Nephron progenitor cell (in vitro differentiated cells): ENCODE data around the gene ADAM10.

Experiments used
- DNase-seq: peaks from one replicate; pipeline ENCODE4 v3.0.0; 2021
- H3K27ac Mint-ChIP-seq: 2 replicates; pipeline ENCODE4 v1.8.0; 2021; ENCODE audit warnings: mild to moderate bottlenecking, moderate library complexity, mixed read lengths
- H3K27me3 Mint-ChIP-seq: 2 replicates; pipeline ENCODE4 v1.8.0; 2021; ENCODE audit warnings: mild to moderate bottlenecking, low read depth, mixed read lengths; ENCODE audit not compliant: poor library complexity
- H3K36me3 Mint-ChIP-seq: 2 replicates; pipeline ENCODE4 v1.8.0; 2021; ENCODE audit warnings: low read depth, mixed read lengths
- H3K4me1 Mint-ChIP-seq: 2 replicates; pipeline ENCODE4 v1.8.0; 2021; ENCODE audit warnings: mixed read lengths
- H3K4me3 Mint-ChIP-seq: 2 replicates; pipeline ENCODE4 v1.8.0; 2021; ENCODE audit warnings: mild to moderate bottlenecking, moderate library complexity, mixed read lengths
- H3K9me3 Mint-ChIP-seq: 2 replicates; pipeline ENCODE4 v1.8.0; 2021; ENCODE audit warnings: mild to moderate bottlenecking, moderate library complexity, mixed read lengths
- CTCF ChIP-seq: fragments of 200-600 bp; sonication (generic); IDR thresholded peaks from 2 replicates; pipeline ENCODE4 v1.5.0; 2021; ENCODE audit warnings: antibody characterized with exemption

Gene ADAM10

DNA sequence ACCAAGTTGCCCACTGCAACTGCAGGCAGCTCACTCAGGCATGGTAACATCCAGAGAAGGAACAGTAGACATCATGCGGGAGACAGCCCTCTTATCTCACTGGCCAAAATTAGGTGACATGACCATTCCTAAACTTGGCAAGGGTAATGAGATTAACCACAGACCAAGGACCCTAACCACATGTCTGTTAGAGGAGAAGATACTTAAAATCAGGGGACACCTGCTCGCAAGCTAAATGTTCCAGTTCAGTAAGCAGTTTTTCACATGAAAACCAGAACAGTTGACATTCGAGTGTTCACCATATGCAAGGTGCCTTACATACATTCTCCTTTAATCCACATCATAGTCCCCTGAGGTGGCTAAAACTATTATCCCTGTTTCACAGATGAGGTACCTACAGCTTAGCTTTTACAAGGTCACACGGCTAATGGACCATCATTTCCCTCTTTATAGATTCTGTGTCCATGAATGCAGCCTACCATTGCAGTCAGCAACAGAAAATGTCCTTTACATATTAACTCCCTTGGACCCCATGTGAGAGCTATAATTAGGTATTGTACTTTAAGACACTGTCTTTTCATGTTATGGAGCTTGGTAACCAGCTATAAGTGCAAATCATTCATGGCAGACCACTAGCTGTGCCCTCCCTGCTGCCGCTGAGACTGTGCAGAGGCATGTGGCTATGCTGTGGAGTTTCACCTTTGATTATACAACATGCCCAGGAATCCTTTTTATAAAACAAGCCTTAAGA is 163.6 kb downstream of the ADAM10 start:
- Mint-ChIP-seq H3K9me3 (peaks cover 23% of the 10 kb centered on the region), H3K27me3 (no peaks in the 10 kb centered on the region), H3K4me3 (no peak overlapping the region), H3K36me3 (no peaks in the 10 kb centered on the region), H3K4me1 (peaks cover 8% of the 10 kb centered on the region), H3K27ac (no peak overlapping the region)
- no peak for TF ChIP-seq CTCF
- no peak for DNase-seq

DNA sequence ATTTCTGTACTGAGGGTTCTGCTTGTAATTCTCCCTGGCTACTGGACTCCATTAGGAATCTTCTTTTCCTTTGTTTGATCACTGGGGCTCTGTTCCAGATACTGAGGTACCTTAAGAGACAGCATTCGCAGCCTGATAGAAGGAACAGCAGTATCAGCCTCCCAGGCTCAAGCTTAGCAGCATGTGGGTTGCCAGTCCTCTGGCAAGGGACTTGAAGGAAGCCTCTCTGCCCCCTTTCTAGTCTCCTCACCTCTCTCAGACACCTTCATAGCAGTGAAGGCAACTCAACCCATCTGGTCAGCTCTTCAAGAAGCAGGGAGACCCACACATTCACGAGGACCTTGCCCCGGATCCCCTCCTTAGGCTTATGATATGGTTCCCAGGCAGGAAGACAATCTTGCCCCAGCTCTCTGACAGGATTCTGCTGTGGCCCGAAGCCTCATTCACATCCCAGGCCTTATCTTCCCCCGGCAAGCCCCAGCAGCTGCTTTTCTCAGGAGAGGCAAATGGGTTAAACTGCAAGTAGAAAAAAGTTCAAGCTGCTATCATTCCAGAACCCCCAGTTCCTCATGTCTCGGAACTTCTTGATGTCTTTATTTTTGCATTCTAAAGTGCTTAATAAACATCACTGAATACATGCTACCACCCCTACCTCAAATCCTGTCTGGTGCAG is 164.6 kb downstream of the ADAM10 start:
- no peak for DNase-seq
- Mint-ChIP-seq H3K4me1 (peaks cover 8% of the 10 kb centered on the region), H3K36me3 (no peaks in the 10 kb centered on the region), H3K27ac (no peak overlapping the region), H3K9me3 (peaks cover 23% of the 10 kb centered on the region), H3K27me3 (no peaks in the 10 kb centered on the region), H3K4me3 (no peak overlapping the region)
- TF ChIP-seq CTCF: no peak

DNA sequence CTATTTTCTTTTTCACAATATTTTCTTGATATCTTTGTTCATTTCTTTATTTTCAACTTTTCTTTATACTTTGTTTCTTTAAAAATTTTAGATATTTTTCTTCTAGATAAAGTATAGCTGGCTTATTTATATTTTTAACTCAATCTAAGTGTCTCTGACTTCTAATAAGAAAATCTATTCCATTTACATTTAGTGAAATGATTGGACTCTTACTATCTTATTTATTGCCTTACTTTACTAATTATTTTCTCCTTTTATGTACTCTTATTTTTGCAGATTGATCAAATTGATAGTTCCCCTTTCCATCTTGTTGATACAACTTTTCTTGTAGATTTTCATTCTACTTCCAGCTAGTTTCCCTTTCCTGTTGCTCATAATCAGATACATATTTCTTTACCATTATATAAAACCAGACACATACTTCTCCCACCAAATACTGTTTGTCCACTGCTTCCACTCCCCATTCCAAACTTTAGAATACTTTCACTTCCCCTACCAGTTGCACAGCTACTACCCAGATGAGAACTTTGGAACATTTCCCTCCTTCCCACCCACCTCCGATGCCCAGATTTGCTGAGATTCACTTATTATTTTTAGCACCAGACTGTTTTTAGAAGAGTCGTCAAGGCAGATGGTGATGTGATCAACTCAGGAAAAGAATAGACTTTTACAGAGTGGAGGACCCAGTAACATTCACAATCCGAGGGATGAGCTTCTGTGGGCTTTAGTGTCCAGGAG is 166.2 kb downstream of the ADAM10 start:
- H3K27ac Mint-ChIP-seq: no peak overlapping the region
- TF ChIP-seq CTCF: no peak
- peaks cover 23% of the 10 kb centered on the region for H3K9me3 Mint-ChIP-seq
- H3K27me3 Mint-ChIP-seq: no peaks in the 10 kb centered on the region
- H3K4me3 Mint-ChIP-seq: no peak overlapping the region
- no peak for DNase-seq
- H3K36me3 Mint-ChIP-seq: no peaks in the 10 kb centered on the region
- peaks cover 8% of the 10 kb centered on the region for H3K4me1 Mint-ChIP-seq

DNA sequence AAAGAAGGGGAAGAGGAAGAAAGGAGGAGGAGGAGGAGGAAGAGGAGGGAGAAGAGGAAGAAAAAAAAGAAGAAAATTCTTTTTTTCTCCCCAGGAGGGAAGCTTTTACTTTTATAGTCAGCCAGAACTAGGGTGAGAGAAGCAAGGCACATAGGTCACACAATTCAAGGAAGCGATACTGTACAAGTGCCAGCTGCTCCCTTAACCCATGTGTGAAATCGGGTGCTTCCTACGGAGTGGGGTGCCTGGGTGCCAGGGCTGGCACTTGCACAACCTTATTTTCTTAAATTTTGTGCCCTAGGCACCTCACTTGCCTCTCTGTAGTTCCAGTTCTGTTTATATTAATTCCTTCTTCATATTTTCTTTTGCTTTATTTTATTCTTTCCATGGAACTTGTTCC is 167.3 kb downstream of the ADAM10 start:
- H3K4me3 Mint-ChIP-seq: no peak overlapping the region
- H3K36me3 Mint-ChIP-seq: no peaks in the 10 kb centered on the region
- peaks cover 23% of the 10 kb centered on the region for H3K9me3 Mint-ChIP-seq
- peaks cover 8% of the 10 kb centered on the region for H3K4me1 Mint-ChIP-seq
- DNase-seq: no peak
- no peaks in the 10 kb centered on the region for H3K27me3 Mint-ChIP-seq
- no peak overlapping the region for H3K27ac Mint-ChIP-seq
- no peak for TF ChIP-seq CTCF

DNA sequence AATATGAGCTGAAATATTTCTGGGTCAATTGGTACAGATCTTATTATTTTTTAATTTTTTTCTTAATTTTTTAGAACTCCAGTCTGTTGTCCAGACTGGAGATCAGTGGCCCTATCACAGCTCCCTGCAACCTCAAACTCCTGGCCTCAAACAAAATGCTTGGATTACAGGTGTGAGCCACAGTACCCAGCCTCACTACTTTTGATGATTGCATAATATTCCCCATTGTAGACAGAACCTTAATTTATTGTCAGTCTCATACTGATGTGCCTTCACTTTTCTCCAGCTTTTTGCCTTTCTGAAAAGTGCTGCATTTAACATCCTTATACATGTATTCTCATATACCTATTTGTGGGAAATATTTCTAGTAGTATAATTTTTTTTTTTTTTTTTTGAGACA is 172.8 kb downstream of the ADAM10 start:
- DNase-seq: no peak
- Mint-ChIP-seq H3K27me3 (peaks cover 7% of the 10 kb centered on the region), H3K36me3 (no peaks in the 10 kb centered on the region), H3K9me3 (peaks cover 1% of the 10 kb centered on the region), H3K4me3 (no peak overlapping the region), H3K4me1 (peaks cover 7% of the 10 kb centered on the region), H3K27ac (no peak overlapping the region)
- no peak for TF ChIP-seq CTCF
